PC-9 (cell line): ENCODE results near the gene MSLN. TPM values are rescaled to one million over a fixed set of nuclear protein-coding genes. Genes with fewer than 3 reads are reported as not detected.

ENCODE experiments used
- BruUV-seq: library from RNA; stranded (reverse); fragments of 400-500 nt; replicated peaks from 2 replicates; lab custom pipeline; 2021; lab: Mats Ljungman, UMichigan
- CTCF ChIA-PET: fragments of 300-600 bp; sonication (Branson Sonifier 250); formaldehyde crosslinking; loops from one replicate; lab custom pipeline; 2022; ENCODE audit warnings: antibody characterized with exemption; lab: Charles Lee
- POLR2A ChIA-PET: fragments of 300-600 bp; sonication (Branson Sonifier 250); formaldehyde crosslinking; loops from one replicate; lab custom pipeline; 2022; ENCODE audit warnings: antibody characterized with exemption; ENCODE audit not compliant: unreplicated experiment; lab: Charles Lee
- DNase-seq, 2 experiments: peaks; one replicate each; pipeline versions ENCODE4 v3.0.0 to v3.0.0-alpha.2; 2015 to 2022; ENCODE audit warnings: mixed read lengths in 1 of 2
- H2AFZ ChIP-seq: fragments of 200-600 bp; sonication (generic); 2 replicates; pipeline ENCODE4 v1.8.1; 2017; ENCODE audit warnings: antibody characterized with exemption
- H3F3A ChIP-seq: fragments of 200-600 bp; sonication (generic); 2 replicates; pipeline ENCODE4 v1.8.1; 2017; ENCODE audit warnings: antibody characterized with exemption, mild to moderate bottlenecking, low read depth; ENCODE audit not compliant: insufficient read depth
- H3K27ac ChIP-seq: fragments of 200-600 bp; sonication (generic); 2 replicates; pipeline ENCODE4 v1.6.1; 2016; ENCODE audit warnings: mixed run types
- H3K27me3 ChIP-seq: fragments of 200-600 bp; sonication (generic); 2 replicates; pipeline ENCODE4 v1.6.1; 2016; ENCODE audit warnings: low read depth, mixed run types; ENCODE audit not compliant: insufficient read depth
- H3K36me3 ChIP-seq: fragments of 200-600 bp; sonication (generic); 2 replicates; pipeline ENCODE4 v1.6.1; 2016; ENCODE audit warnings: low read depth, mixed run types
- H3K4me1 ChIP-seq: fragments of 200-600 bp; sonication (generic); replicated peaks from 2 replicates; pipeline ENCODE4 v1.6.1; 2016; ENCODE audit warnings: mixed run types; ENCODE audit not compliant: insufficient read depth
- H3K4me2 ChIP-seq: fragments of 200-600 bp; sonication (generic); 2 replicates; pipeline ENCODE4 v1.6.1; 2017; ENCODE audit warnings: mixed run types
- H3K4me3 ChIP-seq: fragments of 200-600 bp; sonication (generic); 2 replicates; pipeline ENCODE4 v1.6.1; 2016; ENCODE audit warnings: mixed run types
- H3K79me2 ChIP-seq: fragments of 200-600 bp; sonication (generic); 2 replicates; pipeline ENCODE4 v1.6.1; 2017; ENCODE audit warnings: low read depth, mixed run types
- H3K9me2 ChIP-seq: fragments of 200-600 bp; sonication (generic); 2 replicates; pipeline ENCODE4 v1.8.1; 2017; ENCODE audit warnings: mild to moderate bottlenecking; ENCODE audit not compliant: insufficient read depth
- H3K9me3 ChIP-seq: fragments of 200-600 bp; sonication (generic); 2 replicates; pipeline ENCODE4 v1.8.1; 2016; ENCODE audit warnings: low read depth; ENCODE audit not compliant: insufficient read depth
- H4K20me1 ChIP-seq: fragments of 200-600 bp; sonication (generic); 2 replicates; pipeline ENCODE4 v1.8.1; 2017; ENCODE audit not compliant: insufficient read depth
- EZH2 ChIP-seq: fragments of 200-600 bp; sonication (generic); IDR thresholded peaks from 2 replicates; pipeline ENCODE4 v1.8.0; 2017; ENCODE audit warnings: antibody characterized with exemption, low read depth
- intact Hi-C: fragments of 100-400 bp; cut with micrococcal nuclease; formaldehyde crosslinking; loops from one replicate; pipeline ENCODE4 v1.10.0; 2022; ENCODE audit not compliant: unreplicated experiment
- total RNA-seq: library from RNA; stranded (reverse); gene quantifications from 2 replicates; pipeline ENCODE4 v1.2.3, GENCODE V29; 2021
- TF ChIP-seq, protein P1 (sequence below): fragments of 200-600 bp; sonication (generic); conservative IDR thresholded peaks from 2 replicates; pipeline ENCODE4 v1.6.1; 2017; ENCODE audit warnings: mixed run types, antibody characterized with exemption, mild to moderate bottlenecking, moderate library complexity

The MSLN gene
- total RNA-seq, 1 experiment from 2014 or later, result 59.9 TPM

GRCh38 chr16:790086-790485 lies 29.6 kb downstream of the MSLN start:
- ChIA-PET CTCF (no interaction called here), POLR2A (no interaction called here)
- TF ChIP-seq, protein P1, sequence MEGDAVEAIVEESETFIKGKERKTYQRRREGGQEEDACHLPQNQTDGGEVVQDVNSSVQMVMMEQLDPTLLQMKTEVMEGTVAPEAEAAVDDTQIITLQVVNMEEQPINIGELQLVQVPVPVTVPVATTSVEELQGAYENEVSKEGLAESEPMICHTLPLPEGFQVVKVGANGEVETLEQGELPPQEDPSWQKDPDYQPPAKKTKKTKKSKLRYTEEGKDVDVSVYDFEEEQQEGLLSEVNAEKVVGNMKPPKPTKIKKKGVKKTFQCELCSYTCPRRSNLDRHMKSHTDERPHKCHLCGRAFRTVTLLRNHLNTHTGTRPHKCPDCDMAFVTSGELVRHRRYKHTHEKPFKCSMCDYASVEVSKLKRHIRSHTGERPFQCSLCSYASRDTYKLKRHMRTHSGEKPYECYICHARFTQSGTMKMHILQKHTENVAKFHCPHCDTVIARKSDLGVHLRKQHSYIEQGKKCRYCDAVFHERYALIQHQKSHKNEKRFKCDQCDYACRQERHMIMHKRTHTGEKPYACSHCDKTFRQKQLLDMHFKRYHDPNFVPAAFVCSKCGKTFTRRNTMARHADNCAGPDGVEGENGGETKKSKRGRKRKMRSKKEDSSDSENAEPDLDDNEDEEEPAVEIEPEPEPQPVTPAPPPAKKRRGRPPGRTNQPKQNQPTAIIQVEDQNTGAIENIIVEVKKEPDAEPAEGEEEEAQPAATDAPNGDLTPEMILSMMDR, result no peak
- TF ChIP-seq EZH2, result no peak
- peaks cover 16% of the 10 kb centered on the region for H3K4me1 ChIP-seq
- peaks cover 3% of the 10 kb centered on the region; the same call in 1 of the 2 replicates for H3F3A ChIP-seq
- BruUV-seq, result no TSS peak
- H3K4me3 ChIP-seq, result no peak overlapping the region
- no peaks in the 10 kb centered on the region for H3K9me2 ChIP-seq
- no peak for DNase-seq
- H3K79me2 ChIP-seq, result peaks cover 28% of the 10 kb centered on the region
- no peak overlapping the region for H3K27ac ChIP-seq
- H4K20me1 ChIP-seq, result peaks cover 9% of the 10 kb centered on the region; the same call in 1 of the 2 replicates
- no peak overlapping the region for H3K4me2 ChIP-seq
- no peaks in the 10 kb centered on the region; the same call in 1 of the 2 replicates for H3K36me3 ChIP-seq
- no peaks in the 10 kb centered on the region for H3K27me3 ChIP-seq
- no peaks in the 10 kb centered on the region for H3K9me3 ChIP-seq
- H2AFZ ChIP-seq, result no peak overlapping the region
- intact Hi-C loops, result no loop called here

GRCh38 chr16:791131-791530 lies 30.6 kb downstream of the MSLN start:
- Histone ChIP-seq H3K27ac (no peak overlapping the region), H3K4me1 (peaks cover 22% of the 10 kb centered on the region), H3K36me3 (no peaks in the 10 kb centered on the region; the same call in 1 of the 2 replicates), H3K9me3 (no peaks in the 10 kb centered on the region), H3K4me3 (no peak overlapping the region), H3K27me3 (no peaks in the 10 kb centered on the region), H3K9me2 (no peaks in the 10 kb centered on the region), H3K4me2 (no peak overlapping the region), H4K20me1 (peaks cover 5% of the 10 kb centered on the region; the same call in 1 of the 2 replicates), H3K79me2 (peaks cover 28% of the 10 kb centered on the region), H3F3A (peaks cover 5% of the 10 kb centered on the region), H2AFZ (no peak overlapping the region)
- POLR2A ChIA-PET, result no interaction called here
- no peak for DNase-seq
- no TSS peak for BruUV-seq
- no peak for TF ChIP-seq EZH2
- TF ChIP-seq, protein P1, result no peak
- intact Hi-C loops, result no loop called here
- CTCF ChIA-PET, result no interaction called here

- no peak overlapping the region for H2AFZ ChIP-seq
- CTCF ChIA-PET, result no interaction called here
- no peak for TF ChIP-seq EZH2
- TF ChIP-seq, protein P1, result no peak
- no peaks in the 10 kb centered on the region for H3K36me3 ChIP-seq
- H3F3A ChIP-seq, result peaks cover 11% of the 10 kb centered on the region
- no peaks in the 10 kb centered on the region for H3K9me3 ChIP-seq
- POLR2A ChIA-PET, result no interaction called here
- no peaks in the 10 kb centered on the region for H3K9me2 ChIP-seq
- H3K27ac ChIP-seq, result no peak overlapping the region
- intact Hi-C loops, result no loop called here
- no TSS peak for BruUV-seq
- H3K4me3 ChIP-seq, result no peak overlapping the region
- H3K4me1 ChIP-seq, result peaks cover 21% of the 10 kb centered on the region
- H3K79me2 ChIP-seq, result peaks cover 17% of the 10 kb centered on the region
- H3K4me2 ChIP-seq, result no peak overlapping the region
- peaks cover 17% of the 10 kb centered on the region; the same call in 1 of the 2 replicates for H4K20me1 ChIP-seq
- no peaks in the 10 kb centered on the region for H3K27me3 ChIP-seq
- DNase-seq, result no peak
These were observed 31.9 kb downstream of the MSLN start for GRCh38 chr16:792221-792995.
